ENCODE results near the gene ACO2.

GRCh38 chr22:41548830-41549211, 79.9 kb downstream of the ACO2 start:
- TF ChIP-seq CTCF (IDR thresholded peaks at IDR 0.05) = no peak
- TF ChIP-seq POLR2A (IDR thresholded peaks at IDR 0.05) = no peak
- TF ChIP-seq POLR2AphosphoS5 (IDR thresholded peaks at IDR 0.05) = no peak
